Neural progenitor cell (in vitro differentiated cells): ENCODE measurements around the gene CALR. TPM values are rescaled to one million over a fixed set of nuclear protein-coding genes. Genes with fewer than 3 reads are reported as not detected.
"Not testable (repeated sequence)": the region's sequence is repeated elsewhere in the genome, so short reads cannot be mapped to it uniquely, and the experiment has no call there.

Experiments
- DNase-seq: peaks from one replicate; pipeline ENCODE4 v3.0.0-alpha.2; 2016; ENCODE audit warnings: low spot score
- H2AFZ ChIP-seq: fragments of 200-600 bp; sonication (generic); replicated peaks from 2 replicates; pipeline ENCODE4 v1.6.1; 2016; ENCODE audit warnings: antibody characterized with exemption
- H3F3A ChIP-seq: fragments of 200-600 bp; sonication (generic); 2 replicates; pipeline ENCODE4 v1.6.1; 2016; ENCODE audit warnings: antibody characterized with exemption, low read depth
- H3K27ac ChIP-seq: fragments of 200-600 bp; sonication (generic); 2 replicates; pipeline ENCODE4 v1.5.1; 2016; ENCODE audit warnings: mild to moderate bottlenecking
- H3K27me3 ChIP-seq: fragments of 200-600 bp; sonication (generic); 2 replicates; pipeline ENCODE4 v1.6.1; 2016; ENCODE audit warnings: mild to moderate bottlenecking, moderate library complexity
- H3K36me3 ChIP-seq: fragments of 200-600 bp; sonication (generic); 2 replicates; pipeline ENCODE4 v1.5.1; 2016
- H3K4me1 ChIP-seq: fragments of 200-600 bp; sonication (generic); 2 replicates; pipeline ENCODE4 v1.6.1; 2016; ENCODE audit warnings: mixed run types
- H3K4me2 ChIP-seq: fragments of 200-600 bp; sonication (generic); 2 replicates; pipeline ENCODE4 v1.6.1; 2016
- H3K4me3 ChIP-seq: fragments of 200-600 bp; sonication (generic); 2 replicates; pipeline ENCODE4 v1.5.1; 2016
- H3K79me2 ChIP-seq: fragments of 200-600 bp; sonication (generic); 2 replicates; pipeline ENCODE4 v1.6.1; 2016; ENCODE audit warnings: low read depth
- H3K9ac ChIP-seq: fragments of 200-600 bp; sonication (generic); 2 replicates; pipeline ENCODE4 v1.6.1; 2016
- H3K9me3 ChIP-seq: fragments of 200-600 bp; sonication (generic); 2 replicates; pipeline ENCODE4 v1.5.1; 2016; ENCODE audit warnings: low read depth
- H4K20me1 ChIP-seq: fragments of 200-600 bp; sonication (generic); 2 replicates; pipeline ENCODE4 v1.6.1; 2016; ENCODE audit warnings: low read depth
- H3K27ac Mint-ChIP-seq: 3 replicates; pipeline ENCODE4 v1.8.0; 2021; ENCODE audit warnings: mixed read lengths
- H3K27me3 Mint-ChIP-seq: 2 replicates; pipeline ENCODE4 v1.8.0; 2022; ENCODE audit warnings: low read depth, mild to moderate bottlenecking, inconsistent platforms, moderate library complexity, mixed read lengths; ENCODE audit not compliant: insufficient read depth
- H3K36me3 Mint-ChIP-seq: 3 replicates; pipeline ENCODE4 v1.8.0; 2021; ENCODE audit warnings: mixed read lengths
- H3K4me1 Mint-ChIP-seq: 3 replicates; pipeline ENCODE4 v1.8.0; 2021; ENCODE audit warnings: mixed read lengths
- H3K4me3 Mint-ChIP-seq: 3 replicates; pipeline ENCODE4 v1.8.0; 2021; ENCODE audit warnings: mild to moderate bottlenecking, moderate library complexity, mixed read lengths
- H3K9me3 Mint-ChIP-seq: 3 replicates; pipeline ENCODE4 v1.8.0; 2020; ENCODE audit warnings: mixed read lengths
- EZH2 ChIP-seq: fragments of 200-600 bp; sonication (generic); IDR thresholded peaks from 2 replicates; pipeline ENCODE4 v1.6.1; 2017; ENCODE audit warnings: antibody characterized with exemption, mild to moderate bottlenecking, moderate library complexity
- EZH2phosphoT487 ChIP-seq: fragments of 200-600 bp; sonication (generic); IDR thresholded peaks from 2 replicates; pipeline ENCODE4 v1.6.1; 2017; ENCODE audit warnings: antibody characterized with exemption
- total RNA-seq: library from RNA; depleted of rRNA; stranded (reverse); fragments of >200 nt; gene quantifications from 2 replicates; pipeline ENCODE4 v1.2.3, GENCODE V29; 2015; ENCODE audit warnings: low replicate concordance
- TF ChIP-seq, protein P1 (sequence below): fragments of 200-600 bp; sonication (generic); IDR thresholded peaks from 2 replicates; pipeline ENCODE4 v1.5.1; 2017; ENCODE audit warnings: antibody characterized with exemption, mild to moderate bottlenecking

Gene CALR
- total RNA-seq: 437 and 569 TPM in 2 replicates

DNA sequence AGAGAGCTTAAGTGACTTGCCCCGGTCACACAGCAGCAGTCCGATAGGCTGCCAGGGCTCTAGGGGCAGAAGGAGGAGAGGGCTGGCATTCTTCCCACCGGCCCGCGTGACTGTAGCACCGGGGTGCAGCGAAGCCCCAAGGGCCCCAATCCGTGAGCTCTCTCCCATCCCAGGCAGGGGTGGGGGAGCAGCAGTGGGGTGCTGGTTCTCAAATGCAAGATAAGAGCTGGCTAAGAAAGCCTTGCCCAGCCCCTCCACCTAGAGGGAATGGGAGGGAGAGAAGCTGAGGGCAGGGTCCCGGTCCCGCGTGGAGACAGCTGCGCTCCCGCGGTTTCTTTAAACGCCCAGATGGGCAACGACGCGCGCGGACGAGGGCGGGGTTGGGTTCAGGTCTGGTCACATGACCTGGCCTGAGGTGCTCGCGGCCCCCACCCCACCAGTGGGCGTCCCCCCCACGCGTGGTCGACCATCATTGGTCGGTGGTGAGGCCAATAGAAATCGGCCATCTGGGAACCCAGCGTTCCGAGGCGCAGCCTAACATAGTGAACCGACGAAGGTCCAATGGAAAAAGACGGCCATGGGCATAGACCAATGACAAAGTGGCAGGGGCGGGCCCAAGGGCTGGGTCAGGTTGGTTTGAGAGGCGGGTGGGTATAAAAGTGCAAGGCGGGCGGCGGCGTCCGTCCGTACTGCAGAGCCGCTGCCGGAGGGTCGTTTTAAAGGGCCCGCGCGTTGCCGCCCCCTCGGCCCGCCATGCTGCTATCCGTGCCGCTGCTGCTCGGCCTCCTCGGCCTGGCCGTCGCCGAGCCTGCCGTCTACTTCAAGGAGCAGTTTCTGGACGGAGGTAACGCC is at the start of gene CALR:
Gene CALR (plus strand): TSS at position 683 of the 852 bp plus-strand sequence. CDS start 71 bp downstream, at position 754.
- no peak for TF ChIP-seq EZH2
- peak within 1 kb of the TSS; percentile 64 for H3K27ac ChIP-seq
- peaks cover 62% of the 10 kb centered on the region for H3F3A ChIP-seq
- H3K4me1 Mint-ChIP-seq: peaks cover 39% of the 10 kb centered on the region
- peak within 1 kb of the TSS; percentile 92 for H3K27ac Mint-ChIP-seq
- H3K4me3 Mint-ChIP-seq: peak within 1 kb of the TSS; percentile 100
- H3K9me3 Mint-ChIP-seq: no peaks in the 10 kb centered on the region
- H3K4me2 ChIP-seq: peak within 1 kb of the TSS; percentile 86
- peak within 1 kb of the TSS; percentile 97 for H3K4me3 ChIP-seq
- peaks cover 22% of the 10 kb centered on the region for H4K20me1 ChIP-seq
- H3K36me3 Mint-ChIP-seq: peaks cover 27% of the 10 kb centered on the region
- H3K36me3 ChIP-seq: peaks cover 10% of the 10 kb centered on the region
- peak within 1 kb of the TSS; percentile 32 for H2AFZ ChIP-seq
- peak; percentile 99 for DNase-seq
- no peaks in the 10 kb centered on the region for H3K9me3 ChIP-seq
- peaks cover 40% of the 10 kb centered on the region for H3K79me2 ChIP-seq
- H3K9ac ChIP-seq: peak within 1 kb of the TSS; percentile 93
- peaks cover 15% of the 10 kb centered on the region for H3K27me3 Mint-ChIP-seq
- H3K27me3 ChIP-seq: no peaks in the 10 kb centered on the region
- peaks cover 20% of the 10 kb centered on the region for H3K4me1 ChIP-seq

DNA sequence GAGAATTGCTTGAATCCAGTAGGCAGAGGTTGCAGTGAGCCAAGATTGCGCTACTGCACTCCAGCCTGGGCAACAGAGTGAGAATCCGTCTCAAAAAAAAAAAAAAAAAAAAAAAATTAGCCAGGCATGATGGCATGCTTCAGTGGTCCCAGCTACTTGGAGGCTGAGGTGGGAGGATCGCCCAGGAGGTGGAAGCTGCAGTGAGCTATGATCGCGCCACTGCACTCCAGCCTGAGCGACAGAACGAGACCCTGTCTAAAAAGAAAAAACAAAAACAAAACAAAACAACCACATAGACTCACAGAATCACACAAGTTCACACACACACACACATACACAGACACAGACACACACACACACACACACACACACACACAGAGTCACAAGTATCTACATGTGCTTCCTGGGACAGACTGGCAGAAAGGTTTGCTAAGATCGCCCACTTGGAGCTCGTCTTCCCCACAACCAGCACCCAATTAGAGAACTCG is 48.1 kb upstream of the CALR start:
- not testable (repeated sequence) for H3K9ac ChIP-seq, H2AFZ ChIP-seq, H3K36me3 Mint-ChIP-seq, H3K9me3 Mint-ChIP-seq, H3K36me3 ChIP-seq, H3K4me1 ChIP-seq, H3K9me3 ChIP-seq
- H3K27me3 ChIP-seq: peaks cover 26% of the 10 kb centered on the region
- H3K4me2 ChIP-seq: peak overlapping the region; percentile 71
- H3K27ac Mint-ChIP-seq: peak overlapping the region; percentile 98
- peak; percentile 3 for DNase-seq
- H3K4me3 Mint-ChIP-seq: peak overlapping the region; percentile 98
- peaks cover 12% of the 10 kb centered on the region for H4K20me1 ChIP-seq
- peak overlapping the region; percentile 74 for H3K4me3 ChIP-seq
- peaks cover 17% of the 10 kb centered on the region for H3F3A ChIP-seq
- H3K4me1 Mint-ChIP-seq: peaks cover 21% of the 10 kb centered on the region
- peak overlapping the region; percentile 6 for H3K27ac ChIP-seq
- peaks cover 22% of the 10 kb centered on the region for H3K79me2 ChIP-seq
- peaks cover 27% of the 10 kb centered on the region for H3K27me3 Mint-ChIP-seq

DNA sequence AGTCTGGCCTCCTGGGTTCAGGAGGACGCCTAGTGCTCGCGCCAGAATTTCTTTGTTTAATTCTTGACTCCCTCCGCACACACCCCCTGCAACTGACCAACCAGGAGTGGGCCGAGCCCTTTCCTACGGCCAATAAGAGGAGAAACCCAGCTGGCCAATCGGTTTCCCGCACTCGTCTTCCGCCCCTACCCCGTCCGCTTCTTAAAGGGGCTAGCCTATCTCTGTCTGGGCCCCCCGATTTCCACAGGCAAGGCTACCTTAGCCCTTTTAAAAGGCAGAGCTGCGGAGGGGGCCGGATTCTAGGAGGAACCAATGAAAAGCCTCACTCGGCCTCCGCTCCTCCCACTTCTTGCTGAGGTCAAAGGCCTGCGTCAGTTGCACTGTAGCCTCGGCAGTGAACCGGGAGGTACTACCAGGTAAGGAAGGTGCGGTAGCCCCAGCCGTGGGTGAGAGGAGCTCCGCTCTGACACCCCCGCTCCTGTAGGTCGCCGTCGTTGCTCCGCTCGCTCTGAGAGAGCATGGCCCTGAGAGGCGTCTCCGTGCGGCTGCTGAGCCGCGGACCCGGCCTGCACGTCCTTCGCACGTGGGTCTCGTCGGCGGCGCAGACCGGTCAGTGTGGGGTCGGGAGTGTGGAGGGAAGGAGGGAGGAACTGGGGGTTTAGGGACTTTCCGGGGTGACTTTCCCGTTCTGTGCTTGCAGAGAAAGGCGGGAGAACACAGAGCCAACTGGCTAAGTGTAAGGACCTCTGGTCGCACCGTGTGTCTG is 47.4 kb upstream of the CALR start, which contains the start of gene GCDH:
Gene GCDH (plus strand): TSS at position 374 of the 766 bp plus-strand sequence. CDS start 145 bp downstream, at position 519.
- Histone ChIP-seq H2AFZ (no peak within 1 kb of the TSS), H3K27ac (peak within 1 kb of the TSS; percentile 6)

More for the DNA sequence above, 47.4 kb upstream of the CALR start, which contains the start of gene GCDH:
- no peaks in the 10 kb centered on the region for H3K36me3 ChIP-seq
- peaks cover 12% of the 10 kb centered on the region for H3F3A ChIP-seq
- peak within 1 kb of the TSS; percentile 98 for H3K27ac Mint-ChIP-seq
- peaks cover 8% of the 10 kb centered on the region for H3K4me1 ChIP-seq
- peaks cover 6% of the 10 kb centered on the region for H3K9me3 Mint-ChIP-seq
- peak within 1 kb of the TSS; percentile 74 for H3K4me3 ChIP-seq
- peak within 1 kb of the TSS; percentile 94 for H3K4me2 ChIP-seq
- TF ChIP-seq EZH2phosphoT487 (no peak), EZH2 (no peak)
- TF ChIP-seq, protein P1, sequence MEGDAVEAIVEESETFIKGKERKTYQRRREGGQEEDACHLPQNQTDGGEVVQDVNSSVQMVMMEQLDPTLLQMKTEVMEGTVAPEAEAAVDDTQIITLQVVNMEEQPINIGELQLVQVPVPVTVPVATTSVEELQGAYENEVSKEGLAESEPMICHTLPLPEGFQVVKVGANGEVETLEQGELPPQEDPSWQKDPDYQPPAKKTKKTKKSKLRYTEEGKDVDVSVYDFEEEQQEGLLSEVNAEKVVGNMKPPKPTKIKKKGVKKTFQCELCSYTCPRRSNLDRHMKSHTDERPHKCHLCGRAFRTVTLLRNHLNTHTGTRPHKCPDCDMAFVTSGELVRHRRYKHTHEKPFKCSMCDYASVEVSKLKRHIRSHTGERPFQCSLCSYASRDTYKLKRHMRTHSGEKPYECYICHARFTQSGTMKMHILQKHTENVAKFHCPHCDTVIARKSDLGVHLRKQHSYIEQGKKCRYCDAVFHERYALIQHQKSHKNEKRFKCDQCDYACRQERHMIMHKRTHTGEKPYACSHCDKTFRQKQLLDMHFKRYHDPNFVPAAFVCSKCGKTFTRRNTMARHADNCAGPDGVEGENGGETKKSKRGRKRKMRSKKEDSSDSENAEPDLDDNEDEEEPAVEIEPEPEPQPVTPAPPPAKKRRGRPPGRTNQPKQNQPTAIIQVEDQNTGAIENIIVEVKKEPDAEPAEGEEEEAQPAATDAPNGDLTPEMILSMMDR: no peak
- peaks cover 26% of the 10 kb centered on the region for H3K27me3 Mint-ChIP-seq
- no peaks in the 10 kb centered on the region for H3K9me3 ChIP-seq
- peak within 1 kb of the TSS; percentile 98 for H3K4me3 Mint-ChIP-seq
- H3K27me3 ChIP-seq: peaks cover 20% of the 10 kb centered on the region
- H3K36me3 Mint-ChIP-seq: peaks cover 10% of the 10 kb centered on the region
- H3K9ac ChIP-seq: peak within 1 kb of the TSS; percentile 17
- H3K4me1 Mint-ChIP-seq: peaks cover 21% of the 10 kb centered on the region
- H3K79me2 ChIP-seq: peaks cover 22% of the 10 kb centered on the region
- peak; percentile 99 for DNase-seq
- H4K20me1 ChIP-seq: peaks cover 12% of the 10 kb centered on the region
